HG03139 (cell line): ENCODE results near the gene SLC2A9.
A peak's percentile ranks its signal among the peaks of the same experiment; 100 is the strongest.
"Not testable (repeated sequence)": the region's sequence is repeated elsewhere in the genome, so short reads cannot be mapped to it uniquely, and the experiment has no call there.

Source experiments
- ATAC-seq: cut with Tn5 transposase; IDR thresholded peaks from one replicate; pipeline ENCODE4 v1.9.1; 2021; ENCODE audit not compliant: unreplicated experiment

The SLC2A9 gene

DNA sequence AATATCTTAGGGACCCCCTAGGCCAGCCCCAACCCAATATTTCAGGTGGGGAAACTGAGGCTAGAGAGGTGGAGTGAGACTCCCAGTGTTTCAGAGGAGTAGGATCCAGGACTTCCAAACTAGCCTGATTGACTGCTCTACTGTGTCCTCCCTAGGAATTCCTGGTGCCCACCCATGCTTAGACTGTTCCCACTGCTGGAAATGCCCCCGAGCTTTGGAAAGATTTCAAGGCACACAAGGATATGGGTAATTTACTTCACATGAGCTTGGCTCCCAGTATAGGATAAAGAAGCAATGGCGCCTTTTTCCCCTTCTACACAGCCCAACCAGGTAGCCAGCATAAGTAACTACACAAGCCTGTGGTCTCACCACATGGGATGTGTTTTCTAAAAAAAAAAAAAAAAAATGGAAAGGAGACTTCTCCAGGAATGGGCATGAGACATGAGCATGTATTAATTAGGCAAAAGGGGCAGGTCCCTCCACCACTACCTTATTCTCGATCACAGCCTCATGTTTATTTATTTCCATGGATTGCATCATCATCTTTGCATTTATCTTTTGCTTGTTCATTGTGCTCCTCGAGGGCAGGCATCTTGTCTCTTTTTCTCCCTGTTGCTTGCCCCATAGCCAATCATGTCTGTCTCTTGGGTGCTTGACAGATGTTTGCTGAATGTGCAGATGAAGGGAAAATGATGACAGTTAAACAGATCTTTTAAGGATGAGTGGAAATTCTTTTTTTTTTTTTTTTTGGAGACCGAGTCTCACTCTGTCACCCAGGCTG is 173.1 kb downstream of the SLC2A9 start:
- ATAC-seq: no peak

DNA sequence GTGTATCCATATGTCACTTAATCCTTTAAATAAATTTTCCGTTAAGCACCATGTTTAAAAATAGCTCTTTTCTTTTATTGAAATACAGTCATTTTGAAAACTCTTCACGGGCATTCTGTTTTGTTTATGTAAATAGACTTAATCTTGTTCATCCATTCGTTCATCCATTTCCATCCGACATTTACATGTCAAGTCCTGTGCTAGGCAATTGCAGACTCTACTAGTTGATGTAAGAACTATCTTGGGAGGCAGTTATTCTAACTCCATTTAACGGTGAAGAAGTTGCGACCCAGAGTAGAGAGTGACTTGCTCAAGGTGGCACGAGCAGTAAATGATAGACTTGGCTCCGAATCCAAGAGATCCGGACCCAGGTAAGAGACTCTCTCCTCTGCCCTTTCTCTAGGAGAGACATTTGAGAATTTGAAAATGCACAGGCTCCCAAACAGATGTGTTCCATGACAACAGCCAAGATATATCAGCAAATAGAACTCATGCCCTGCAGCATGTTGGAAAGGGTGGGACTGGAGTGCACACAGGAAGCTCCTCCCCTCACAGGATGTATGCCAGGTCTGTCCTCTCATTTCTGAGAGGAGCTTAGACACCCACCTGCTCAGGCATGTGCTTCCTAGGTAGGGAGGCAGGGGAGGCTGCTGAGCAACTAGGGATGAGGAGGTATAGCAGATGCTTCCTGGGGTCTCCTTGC is 175.4 kb downstream of the SLC2A9 start:
- no peak for ATAC-seq

DNA sequence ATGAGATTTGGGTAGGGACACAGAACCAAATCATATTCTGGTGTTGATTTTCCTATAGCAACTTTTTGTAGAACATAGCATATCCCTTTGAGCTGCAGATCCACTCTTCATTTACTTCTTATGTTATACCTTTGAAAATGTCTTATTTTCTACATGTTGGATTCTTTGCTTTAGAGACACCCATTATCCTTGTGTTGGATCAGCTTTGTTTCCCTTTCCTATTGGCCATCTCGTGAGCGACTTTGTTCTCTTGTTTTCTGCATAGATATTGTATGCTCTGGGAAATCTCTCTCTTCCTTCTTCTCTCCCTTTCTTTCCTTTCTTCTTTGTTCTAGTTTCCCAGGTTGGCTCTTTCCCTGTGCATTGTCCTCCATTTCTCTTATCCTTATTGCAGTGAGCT is 180.2 kb downstream of the SLC2A9 start:
- no peak for ATAC-seq

DNA sequence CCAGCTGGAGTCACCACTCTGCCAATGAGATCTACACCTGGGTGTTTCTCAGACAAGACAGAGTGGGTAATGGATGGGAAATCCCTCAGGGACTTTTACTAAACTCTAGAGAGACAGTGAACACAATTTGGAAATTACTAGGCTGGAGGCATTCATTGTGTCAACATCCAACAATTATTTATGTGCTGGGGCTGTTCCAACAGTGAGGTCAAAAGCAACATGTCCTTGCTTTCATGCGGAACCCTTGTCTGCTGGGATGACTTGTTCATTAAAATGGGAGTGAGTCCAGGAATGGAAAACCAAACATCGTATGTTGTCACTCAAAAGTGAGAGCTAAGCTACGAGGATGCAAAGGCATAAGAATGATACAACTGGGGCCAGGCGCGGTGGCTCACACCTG is 185.9 kb downstream of the SLC2A9 start:
- no peak for ATAC-seq

DNA sequence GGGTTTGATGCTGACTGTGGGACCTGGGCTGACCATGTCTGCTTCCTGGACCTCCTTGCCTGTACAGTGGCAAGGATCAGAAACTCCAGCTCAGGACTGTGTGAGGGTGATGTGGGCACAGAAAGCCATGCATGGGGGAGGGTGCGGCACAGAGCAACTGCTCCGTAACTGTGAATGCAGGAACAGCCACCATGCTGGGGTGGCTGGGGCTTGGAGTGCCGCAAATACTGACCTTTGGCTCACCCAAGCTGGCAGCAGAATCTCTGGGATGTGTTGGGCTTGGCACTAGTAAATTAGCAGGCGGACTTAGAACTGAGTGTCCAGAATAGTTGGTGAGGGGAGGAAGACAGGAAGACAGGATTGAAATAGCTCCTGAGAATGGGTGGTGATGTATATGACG is 187.9 kb downstream of the SLC2A9 start:
- no peak for ATAC-seq

DNA sequence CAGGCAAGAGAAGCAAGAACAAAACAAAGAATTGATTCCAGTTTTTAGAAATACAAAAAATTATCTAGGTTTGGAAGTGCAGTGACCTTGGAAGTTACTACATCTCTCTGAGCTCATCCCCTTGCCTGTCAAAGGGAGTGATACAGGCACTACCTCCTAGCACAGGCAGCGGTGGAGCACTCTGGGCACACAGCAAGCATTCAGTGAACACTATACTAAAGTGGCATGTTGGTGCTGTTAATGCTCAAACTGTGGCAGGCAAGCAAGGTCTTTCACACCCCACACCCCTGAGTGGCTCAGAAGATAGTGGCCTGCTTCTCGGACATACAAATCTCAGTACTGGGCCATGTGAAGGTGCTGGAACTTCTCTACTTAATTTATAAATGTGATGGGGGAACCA is 188.7 kb downstream of the SLC2A9 start:
- no peak for ATAC-seq

DNA sequence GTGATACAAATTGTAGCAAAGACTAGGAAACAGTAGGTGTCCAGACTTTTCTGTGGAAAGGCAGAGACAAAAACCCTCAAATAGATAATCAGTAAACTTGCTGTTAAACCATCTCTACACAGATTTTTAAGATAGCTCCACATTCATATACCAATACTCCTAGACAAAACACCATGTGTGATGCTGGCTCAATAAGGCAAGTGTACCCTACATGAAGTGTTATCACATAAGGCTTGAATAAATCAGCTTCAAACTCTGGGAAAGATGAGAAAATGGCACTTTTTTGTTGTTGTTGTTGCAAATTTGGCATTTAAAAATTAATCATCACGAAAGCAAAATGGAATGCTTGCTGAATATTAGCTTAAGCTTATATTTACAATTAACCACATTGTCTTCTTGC is 194.7 kb downstream of the SLC2A9 start:
- ATAC-seq: no peak

DNA sequence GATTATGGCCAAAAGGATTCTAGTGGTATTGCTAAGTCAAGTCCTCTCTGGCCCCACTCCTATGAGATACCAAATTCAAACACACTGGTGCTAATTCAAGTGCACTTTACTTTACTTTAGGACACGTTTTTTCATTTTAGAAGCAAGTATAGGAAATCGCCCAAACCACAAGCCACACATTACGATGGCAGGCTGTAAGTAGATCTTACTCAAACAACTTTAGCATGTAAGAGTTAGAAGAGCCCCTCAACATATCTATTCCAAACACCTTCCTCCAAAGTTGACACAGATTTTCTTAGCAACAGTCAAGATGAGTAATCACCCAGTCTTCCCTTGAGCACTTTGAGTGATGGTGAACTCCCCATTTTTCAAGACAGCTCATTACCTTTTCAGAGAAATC is 196.2 kb downstream of the SLC2A9 start:
- no peak for ATAC-seq

DNA sequence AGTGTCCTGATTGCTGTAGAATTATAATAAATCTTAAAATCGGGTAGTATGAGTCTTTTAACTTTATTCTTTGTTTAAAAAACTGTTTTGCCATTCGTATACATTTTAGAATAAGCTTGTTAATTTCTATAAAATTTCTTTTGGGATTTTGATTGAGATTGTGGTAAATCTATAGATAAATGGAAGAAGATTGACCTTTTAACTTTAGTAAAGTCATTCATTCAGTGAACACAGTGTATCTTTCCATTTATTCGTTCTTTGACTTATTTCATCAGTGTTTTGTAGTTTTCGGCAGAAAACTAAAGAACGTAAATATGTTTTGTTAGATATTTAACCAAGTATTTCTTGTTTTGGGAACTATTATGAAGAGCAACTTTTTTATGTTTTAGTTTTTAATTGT is 201.0 kb downstream of the SLC2A9 start:
- no peak for ATAC-seq

DNA sequence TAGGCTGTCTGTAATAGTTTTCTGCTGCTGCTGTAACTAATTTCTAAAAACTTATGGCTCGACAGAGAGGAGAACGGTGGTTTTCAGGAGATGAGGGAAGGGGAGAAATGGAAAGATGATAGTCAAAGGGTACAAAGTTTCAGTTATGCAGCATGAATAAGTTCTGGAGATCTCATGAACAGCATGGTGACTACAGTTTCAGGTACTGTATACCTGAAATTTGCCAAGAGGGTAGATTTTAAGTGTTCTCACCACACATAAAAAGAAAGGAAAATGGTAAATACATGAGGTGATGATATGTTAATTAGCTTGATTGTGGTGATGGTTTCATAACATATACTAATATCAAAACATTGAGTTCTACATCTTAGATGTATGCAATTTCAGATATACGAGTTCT is 205.0 kb downstream of the SLC2A9 start:
- ATAC-seq: no peak

DNA sequence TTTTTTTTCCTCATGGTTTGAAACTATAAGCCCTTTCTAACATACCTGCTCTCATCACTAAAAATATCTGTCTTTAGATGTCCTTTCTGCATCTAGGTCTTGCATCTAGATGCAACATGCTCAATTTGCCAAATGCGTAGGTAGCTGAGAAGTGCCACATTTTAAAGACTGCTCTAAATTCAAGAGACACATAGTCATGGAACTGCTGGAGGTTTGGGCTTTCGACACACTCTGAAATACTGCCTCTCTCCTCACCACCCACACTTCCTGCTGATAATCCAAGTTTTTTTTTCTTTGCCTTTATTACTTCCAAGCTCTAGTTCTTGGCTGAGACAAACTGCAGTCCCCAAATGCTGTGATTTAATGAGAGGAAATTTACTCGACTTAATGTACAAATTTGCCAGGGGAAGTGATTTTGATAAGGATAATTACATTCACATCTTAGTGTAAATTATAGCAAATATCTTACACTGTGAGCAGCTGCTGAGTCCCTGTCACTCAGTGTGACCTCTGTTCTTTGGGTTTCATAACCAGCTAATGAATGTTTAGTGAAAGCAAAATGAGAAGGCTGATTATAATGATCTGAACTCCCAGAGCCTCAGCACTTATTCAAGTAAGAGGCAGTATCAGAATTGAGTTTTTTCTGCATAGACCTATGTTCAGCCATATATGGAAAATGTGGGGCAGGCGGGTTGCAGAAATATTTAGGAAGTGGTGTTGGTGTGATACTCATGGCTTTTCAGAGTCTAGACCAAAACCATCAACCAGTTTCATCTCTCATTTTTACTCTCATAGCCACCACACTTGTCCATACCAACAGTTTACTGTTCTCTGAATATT is 208.6 kb downstream of the SLC2A9 start:
- peak; percentile 83 for ATAC-seq

DNA sequence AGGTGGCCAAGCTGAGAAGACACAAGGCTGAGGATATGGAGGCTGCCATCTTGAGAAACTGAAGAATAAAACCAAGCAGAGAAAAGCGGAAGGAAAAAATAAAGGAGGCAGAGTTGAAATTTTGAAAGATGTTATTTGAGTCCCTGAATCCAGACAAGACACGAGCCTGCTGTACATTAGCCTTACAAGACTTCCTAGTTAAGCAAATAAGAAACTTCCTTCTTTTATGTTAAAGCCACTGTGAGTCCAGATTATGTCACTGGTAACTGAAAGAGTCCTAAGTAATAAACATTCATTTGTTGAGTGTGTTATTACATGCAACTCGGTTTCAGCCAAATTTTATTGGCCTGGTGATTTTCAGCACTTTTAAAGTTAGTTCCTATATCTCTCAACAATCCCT is 209.5 kb downstream of the SLC2A9 start:
- no peak for ATAC-seq

DNA sequence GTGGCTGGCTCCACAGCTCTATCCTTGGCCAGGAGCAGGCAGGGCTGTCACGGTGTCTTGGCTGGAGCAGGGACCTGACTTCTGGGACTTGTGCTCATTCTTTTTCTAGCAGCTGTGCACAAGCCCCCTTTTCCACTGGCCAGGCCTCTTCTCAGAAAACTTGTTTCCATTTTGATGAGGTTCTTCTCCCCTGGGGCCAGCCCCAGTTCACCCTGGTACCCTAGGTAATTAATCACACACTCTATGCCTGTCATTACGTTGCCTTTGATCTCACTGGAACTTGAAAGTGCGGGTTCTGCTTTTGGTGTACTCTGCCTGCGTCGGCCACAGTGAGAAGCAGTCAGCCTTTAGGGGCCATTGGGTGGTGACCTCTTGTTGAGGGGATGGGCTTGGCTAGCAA is 213.2 kb downstream of the SLC2A9 start:
- ATAC-seq: no peak

DNA sequence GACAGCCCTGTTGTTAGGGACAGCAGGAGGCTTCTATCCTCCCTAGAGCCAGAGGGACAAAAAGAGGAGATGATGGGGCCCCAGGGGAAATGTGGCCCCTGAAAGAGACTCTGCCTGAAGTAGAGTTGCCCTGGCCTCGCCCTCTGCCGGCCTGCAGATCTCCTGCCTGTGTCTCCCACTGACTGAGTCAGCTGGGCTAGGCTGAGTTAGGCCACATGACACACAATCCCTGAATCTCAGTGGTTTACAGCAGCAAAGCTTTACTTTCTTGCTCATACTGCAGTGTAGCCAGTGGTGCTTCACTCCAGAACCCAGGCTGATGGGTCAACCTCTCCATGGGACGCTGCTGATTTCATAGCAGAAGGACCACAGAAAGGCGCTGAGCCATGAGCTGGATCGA is 216.4 kb downstream of the SLC2A9 start:
- no peak for ATAC-seq

DNA sequence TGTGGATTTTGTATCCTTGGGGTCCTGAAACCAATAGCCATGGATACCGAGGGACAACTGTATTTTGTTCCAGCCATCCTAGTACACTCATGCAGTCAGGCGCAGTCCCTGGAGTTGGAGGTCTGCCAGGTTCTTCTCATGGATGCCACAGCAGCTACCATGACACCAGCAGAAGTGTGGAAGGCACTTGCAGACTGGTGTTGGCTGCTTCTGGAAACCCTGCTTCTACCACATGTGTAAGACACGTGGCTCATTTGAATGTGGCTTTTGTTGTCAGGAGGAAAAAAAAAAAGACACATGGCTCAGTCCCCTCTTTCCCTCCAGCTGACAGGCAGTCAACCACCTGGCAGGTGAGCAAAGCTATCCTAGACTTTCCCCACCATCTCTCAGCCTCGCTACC is 220.4 kb downstream of the SLC2A9 start:
- ATAC-seq: no peak

DNA sequence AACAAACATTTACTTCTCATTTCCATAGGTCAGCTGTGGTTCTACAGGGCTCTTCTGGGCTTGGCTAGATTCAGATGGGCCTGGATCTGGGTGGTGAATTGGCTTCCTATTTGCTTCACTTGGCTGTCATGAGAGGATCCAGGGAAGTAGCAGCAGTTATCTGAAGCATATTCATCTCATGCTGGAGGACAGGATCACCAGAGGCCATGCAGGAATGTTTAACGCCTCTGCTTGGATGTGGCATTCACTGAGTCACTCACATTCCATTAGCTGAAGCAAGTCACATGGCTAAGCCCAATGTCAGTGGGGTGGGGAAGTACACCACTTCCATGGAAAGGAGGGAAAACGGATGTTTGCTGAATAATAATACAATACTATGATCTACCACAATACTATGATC is 224.7 kb downstream of the SLC2A9 start:
- not testable (repeated sequence) for ATAC-seq

DNA sequence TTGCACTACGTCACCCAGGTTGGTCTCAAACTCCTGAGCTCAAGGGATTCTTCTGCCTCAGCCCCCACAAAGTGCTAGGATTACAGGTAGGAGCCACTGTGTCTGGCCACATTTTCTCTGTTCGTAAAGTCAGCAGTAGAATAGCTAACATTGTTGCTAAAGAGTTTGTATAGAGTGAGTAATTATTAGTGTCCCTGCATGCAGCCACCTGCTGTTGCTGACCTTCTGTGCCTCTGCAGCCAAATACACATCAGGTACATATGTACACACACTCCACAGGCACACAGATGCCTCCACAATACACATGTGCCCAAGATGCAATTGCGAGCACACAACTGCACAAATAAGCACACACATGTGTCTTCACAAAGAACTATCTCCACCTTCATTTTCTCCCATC is 228.9 kb downstream of the SLC2A9 start:
- ATAC-seq: no peak

DNA sequence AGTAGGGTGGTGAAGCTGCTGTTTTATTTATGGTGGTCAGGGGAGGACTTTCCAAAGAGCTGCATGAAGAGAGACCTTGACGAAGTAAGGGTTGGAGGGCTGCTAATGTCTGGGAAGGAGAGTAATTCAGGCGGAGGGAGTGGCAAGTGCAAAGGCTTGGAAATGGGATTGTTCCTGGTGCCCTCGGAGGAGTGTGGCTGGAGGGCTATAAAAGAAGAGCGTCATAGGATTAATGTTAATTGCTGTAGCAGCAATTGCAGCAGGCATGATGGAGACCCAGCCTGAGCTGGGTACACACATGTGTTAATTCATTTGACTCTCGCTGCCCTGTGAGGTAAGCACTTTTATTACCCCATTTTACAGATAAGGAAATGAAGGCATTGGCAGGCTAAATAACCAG is 235.4 kb downstream of the SLC2A9 start:
- not testable (repeated sequence) for ATAC-seq

DNA sequence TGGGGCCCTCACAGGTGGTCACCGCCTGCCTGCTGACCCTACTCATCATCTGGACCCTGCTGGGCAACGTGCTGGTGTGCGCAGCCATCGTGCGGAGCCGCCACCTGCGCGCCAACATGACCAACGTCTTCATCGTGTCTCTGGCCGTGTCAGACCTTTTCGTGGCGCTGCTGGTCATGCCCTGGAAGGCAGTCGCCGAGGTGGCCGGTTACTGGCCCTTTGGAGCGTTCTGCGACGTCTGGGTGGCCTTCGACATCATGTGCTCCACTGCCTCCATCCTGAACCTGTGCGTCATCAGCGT is 239.2 kb downstream of the SLC2A9 start:
- no peak for ATAC-seq

DNA sequence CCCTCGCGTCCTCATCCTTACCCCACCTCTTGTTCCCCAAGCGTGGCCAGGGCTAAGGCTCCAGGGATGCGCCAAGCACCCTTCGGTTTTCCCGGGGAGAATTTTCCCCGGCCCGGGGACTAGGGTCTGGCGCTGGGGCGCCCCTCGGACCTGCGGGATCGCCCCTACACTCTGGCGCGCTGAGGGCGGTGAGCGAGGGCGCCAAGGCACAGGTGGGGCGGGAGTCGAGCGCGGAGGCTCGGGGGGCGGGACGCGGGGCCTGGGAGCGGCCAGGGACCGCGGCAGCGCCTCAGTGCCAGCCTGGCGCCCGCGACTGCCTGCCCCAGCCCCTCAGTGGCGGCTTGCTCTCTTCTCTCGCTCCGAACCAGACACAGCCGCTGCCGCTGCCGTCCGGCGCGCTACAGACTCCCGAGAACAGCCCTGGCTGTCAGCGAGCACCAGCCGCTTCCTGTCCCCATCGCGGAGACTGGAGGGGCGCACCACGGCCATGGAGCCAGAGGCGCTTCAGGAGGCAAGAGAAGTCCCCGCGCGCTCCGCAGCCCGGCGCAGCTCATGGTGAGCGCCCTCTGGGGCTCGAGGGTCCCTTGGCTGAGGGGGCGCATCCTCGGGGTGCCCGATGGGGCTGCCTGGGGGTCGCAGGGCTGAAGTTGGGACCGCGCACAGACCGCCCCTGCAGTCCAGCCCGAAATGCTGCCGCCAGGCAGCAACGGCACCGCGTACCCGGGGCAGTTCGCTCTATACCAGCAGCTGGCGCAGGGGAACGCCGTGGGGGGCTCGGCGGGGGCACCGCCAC is 239.8 kb downstream of the SLC2A9 start, which contains the start of gene DRD5:
Gene DRD5 (plus strand): TSS at position 292 of the 793 bp plus-strand sequence. CDS start 396 bp downstream, at position 688.
- no peak for ATAC-seq
